HTERT RPE-1 (cell line): ENCODE data around the gene CEP104.

Experiments used
- in situ Hi-C: fragments of 300-500 bp; cut with MboI; formaldehyde crosslinking; loops from 4 replicates; pipeline ENCODE4 v1.14.3; 2020; ENCODE audit warnings: low sequenced_read_pairs

Gene CEP104

GRCh38 chr1:3767328-3767925 is 89.6 kb downstream of the CEP104 start:
- in situ Hi-C loops, result no loop called here

DNA sequence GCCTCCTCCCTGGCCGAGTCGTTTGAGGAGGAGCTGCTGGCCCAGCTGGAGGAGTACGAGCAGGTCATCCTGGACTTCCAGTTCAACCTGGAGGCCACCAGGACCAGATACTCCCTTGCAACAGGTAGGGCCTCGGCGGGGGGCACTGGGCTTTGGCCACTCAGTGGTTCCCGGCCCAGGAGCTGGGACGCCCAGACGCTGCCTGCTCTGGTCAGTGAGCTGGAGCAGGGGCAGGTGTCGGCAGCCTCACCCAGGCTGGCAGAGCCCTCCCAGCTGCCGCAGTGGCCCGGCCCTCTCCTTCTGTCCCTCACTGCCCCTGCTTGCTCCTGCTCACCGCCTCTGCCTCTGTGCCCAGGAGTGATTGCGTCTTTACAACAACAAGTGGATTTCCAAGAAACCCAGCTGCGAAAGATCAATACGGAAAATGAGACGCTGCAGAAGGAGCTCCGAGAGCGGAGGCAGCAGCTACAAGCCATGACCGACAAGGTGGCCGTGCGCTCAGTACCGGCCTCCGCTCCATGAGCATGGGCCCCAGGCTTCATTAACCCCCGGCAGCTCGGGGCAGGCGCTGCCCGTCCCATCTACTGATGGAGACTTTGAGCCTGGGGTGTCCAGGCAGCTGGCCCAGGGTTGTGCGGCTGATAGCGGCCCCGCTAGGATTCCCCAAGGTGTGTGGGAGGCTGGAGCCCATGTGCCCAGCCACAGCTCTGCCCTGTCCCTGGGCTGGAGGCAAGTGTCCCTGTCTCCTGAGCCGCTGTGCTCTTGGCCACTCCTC is 93.5 kb downstream of the CEP104 start:
- in situ Hi-C loops, result no loop called here

- in situ Hi-C loops, result no loop called here
Observed at GRCh38 chr1:3762873-3763228, 94.2 kb downstream of the CEP104 start.

- in situ Hi-C loops, result no loop called here
Observed at GRCh38 chr1:3762151-3762872, 94.7 kb downstream of the CEP104 start.
